Stimulated activated naive CD8-positive, alpha-beta T cell treated with anti-CD3 and anti-CD28 coated beads, Interleukin-15, Interleukin-2, amounts not matched to agents 100 U/mL and 50 U/mL, for 24 hours (primary cell): Measurements from ENCODE around the gene ST3GAL3.

ENCODE experiments used
- ATAC-seq: fragments of 150-1000 bp; cut with Tn5 transposase; one replicate; pipeline ENCODE4 v1.10.0; 2021
- DNase-seq: peaks from one replicate; pipeline ENCODE4 v3.0.0; 2021

The ST3GAL3 gene

GRCh38 chr1:43878854-43879253 is 171.5 kb downstream of the ST3GAL3 start:
- DNase-seq: no peak
- ATAC-seq: no peak

- DNase-seq: no peak
- no peak for ATAC-seq
These were observed 172.1 kb downstream of the ST3GAL3 start for GRCh38 chr1:43879414-43879813.

GRCh38 chr1:43879996-43880395 is 172.7 kb downstream of the ST3GAL3 start:
- ATAC-seq (no peak), DNase-seq (no peak)

- ATAC-seq (no peak), DNase-seq (no peak)
These were observed 173.3 kb downstream of the ST3GAL3 start for GRCh38 chr1:43880604-43881003.

GRCh38 chr1:43881415-43881814 is 174.1 kb downstream of the ST3GAL3 start:
- no peak for ATAC-seq
- DNase-seq: no peak

GRCh38 chr1:43882763-43883162 is 175.4 kb downstream of the ST3GAL3 start:
- DNase-seq: no peak
- ATAC-seq: no peak

- DNase-seq (no peak), ATAC-seq (no peak)
These were observed 176.0 kb downstream of the ST3GAL3 start for GRCh38 chr1:43883321-43883720.

- ATAC-seq (no peak), DNase-seq (no peak)
These were observed 178.0 kb downstream of the ST3GAL3 start for GRCh38 chr1:43885279-43885801.

GRCh38 chr1:43887748-43888147 is 180.4 kb downstream of the ST3GAL3 start:
- DNase-seq (no peak), ATAC-seq (no peak)

- no peak for DNase-seq
These were observed 183.5 kb downstream of the ST3GAL3 start for GRCh38 chr1:43890815-43891214.

GRCh38 chr1:43893006-43893405 is 185.7 kb downstream of the ST3GAL3 start:
- no peak for ATAC-seq
- DNase-seq: no peak

More at GRCh38 chr1:43890815-43891214, 183.5 kb downstream of the ST3GAL3 start:
- ATAC-seq: no peak

GRCh38 chr1:43898981-43899380 is 191.6 kb downstream of the ST3GAL3 start:
- ATAC-seq (no peak), DNase-seq (no peak)

GRCh38 chr1:43900386-43900785 is 193.1 kb downstream of the ST3GAL3 start:
- ATAC-seq: no peak

GRCh38 chr1:43901196-43901961 is 194.0 kb downstream of the ST3GAL3 start:
- DNase-seq (no peak), ATAC-seq (no peak)

More at GRCh38 chr1:43900386-43900785, 193.1 kb downstream of the ST3GAL3 start:
- DNase-seq: no peak

- peak; percentile 26 for ATAC-seq
- no peak for DNase-seq
These were observed 194.9 kb downstream of the ST3GAL3 start for GRCh38 chr1:43902058-43902831.

GRCh38 chr1:43904660-43905551 is 197.6 kb downstream of the ST3GAL3 start:
- ATAC-seq: no peak
- DNase-seq: no peak

GRCh38 chr1:43908226-43908625 is 200.9 kb downstream of the ST3GAL3 start:
- no peak for ATAC-seq
- DNase-seq: no peak

- ATAC-seq (no peak), DNase-seq (no peak)
These were observed 201.5 kb downstream of the ST3GAL3 start for GRCh38 chr1:43908858-43909257.

GRCh38 chr1:43910343-43910742 is 203.0 kb downstream of the ST3GAL3 start:
- ATAC-seq (no peak), DNase-seq (no peak)

- no peak for DNase-seq
- no peak for ATAC-seq
These were observed 205.3 kb downstream of the ST3GAL3 start for GRCh38 chr1:43912607-43913006.

- ATAC-seq: no peak
- DNase-seq: no peak
These were observed 205.7 kb downstream of the ST3GAL3 start for GRCh38 chr1:43913051-43913501.
